MM.1S (cell line): ENCODE measurements around the gene IL1RAPL1.

Experiments
- DNase-seq: peaks from one replicate; pipeline ENCODE4 v3.0.0-alpha.2; 2015
- H2AFZ ChIP-seq: fragments of 300-600 bp; sonication (generic); 2 replicates; pipeline ENCODE4 v1.6.0; 2016; ENCODE audit warnings: antibody characterized with exemption, low read length
- H3F3A ChIP-seq: fragments of 300-600 bp; sonication (generic); 2 replicates; pipeline ENCODE4 v1.6.1; 2016; ENCODE audit warnings: mild to moderate bottlenecking, antibody characterized with exemption, low read length, moderate library complexity, mixed read lengths; ENCODE audit not compliant: insufficient read depth
- H3K27ac ChIP-seq: fragments of 300-600 bp; sonication (generic); 2 replicates; pipeline ENCODE4 v1.5.1; 2016; ENCODE audit warnings: mild to moderate bottlenecking, low read length
- H3K27me3 ChIP-seq: fragments of 300-600 bp; sonication (generic); replicated peaks from 2 replicates; pipeline ENCODE4 v1.6.0; 2016; ENCODE audit warnings: low read length; ENCODE audit not compliant: insufficient read depth
- H3K36me3 ChIP-seq: fragments of 300-600 bp; sonication (generic); replicated peaks from 2 replicates; pipeline ENCODE4 v1.6.1; 2016; ENCODE audit warnings: mild to moderate bottlenecking, low read length, mixed read lengths; ENCODE audit not compliant: insufficient read depth
- H3K4me1 ChIP-seq: fragments of 300-600 bp; sonication (generic); 2 replicates; pipeline ENCODE4 v1.6.1; 2016; ENCODE audit warnings: low read length, mixed read lengths
- H3K4me2 ChIP-seq: fragments of 300-600 bp; sonication (generic); 2 replicates; pipeline ENCODE4 v1.6.0; 2016; ENCODE audit warnings: low read depth, low read length
- H3K4me3 ChIP-seq: fragments of 300-600 bp; sonication (generic); 2 replicates; pipeline ENCODE4 v1.5.1; 2016; ENCODE audit warnings: low read length, mixed read lengths
- H3K79me2 ChIP-seq: fragments of 300-600 bp; sonication (generic); 2 replicates; pipeline ENCODE4 v1.6.1; 2016; ENCODE audit warnings: mixed run types, low read length, mixed read lengths
- H3K9ac ChIP-seq: fragments of 300-600 bp; sonication (generic); 2 replicates; pipeline ENCODE4 v1.6.1; 2016; ENCODE audit warnings: low read length, mixed read lengths
- H3K9me2 ChIP-seq: fragments of 300-600 bp; sonication (generic); replicated peaks from 2 replicates; pipeline ENCODE4 v1.6.1; 2016; ENCODE audit warnings: mild to moderate bottlenecking, low read length, mixed read lengths; ENCODE audit not compliant: insufficient read depth
- H3K9me3 ChIP-seq: fragments of 300-600 bp; sonication (generic); replicated peaks from 2 replicates; pipeline ENCODE4 v1.6.1; 2016; ENCODE audit warnings: mild to moderate bottlenecking, low read length, mixed read lengths; ENCODE audit not compliant: insufficient read depth
- H4K20me1 ChIP-seq: fragments of 300-600 bp; sonication (generic); 2 replicates; pipeline ENCODE4 v1.6.1; 2016; ENCODE audit warnings: mild to moderate bottlenecking, low read length, moderate library complexity, mixed read lengths; ENCODE audit not compliant: insufficient read depth
- CTCF ChIP-seq: fragments of 300-600 bp; sonication (generic); IDR thresholded peaks from 2 replicates; pipeline ENCODE4 v1.5.1; 2016; ENCODE audit warnings: antibody characterized with exemption, low read length, mixed read lengths
- EZH2 ChIP-seq: fragments of 300-600 bp; sonication (generic); optimal IDR thresholded peaks from 2 replicates; pipeline ENCODE3; 2017; ENCODE audit warnings: low read depth, mild to moderate bottlenecking, antibody characterized with exemption, low read length, mixed read lengths
- EZH2phosphoT487 ChIP-seq: fragments of 300-600 bp; sonication (generic); IDR thresholded peaks from 2 replicates; pipeline ENCODE4 v1.6.1; 2018; ENCODE audit warnings: antibody characterized with exemption, low read length

Gene IL1RAPL1

GRCh38 chrX:29798469-29798868 is 1211.2 kb downstream of the IL1RAPL1 start:
- no peak for TF ChIP-seq EZH2
- no peak for TF ChIP-seq EZH2phosphoT487
- no peak for TF ChIP-seq CTCF
- H3K9ac ChIP-seq: no peak overlapping the region
- H3K79me2 ChIP-seq: no peaks in the 10 kb centered on the region
- no peak overlapping the region for H3K4me3 ChIP-seq
- H3K9me3 ChIP-seq: no peaks in the 10 kb centered on the region
- no peaks in the 10 kb centered on the region for H3K27me3 ChIP-seq
- no peak overlapping the region for H3K4me2 ChIP-seq
- H3K36me3 ChIP-seq: no peaks in the 10 kb centered on the region
- no peak overlapping the region for H3K27ac ChIP-seq
- no peak for DNase-seq
- no peaks in the 10 kb centered on the region for H3F3A ChIP-seq
- no peaks in the 10 kb centered on the region for H3K9me2 ChIP-seq
- H2AFZ ChIP-seq: no peak overlapping the region
- no peaks in the 10 kb centered on the region for H3K4me1 ChIP-seq
- no peaks in the 10 kb centered on the region for H4K20me1 ChIP-seq

- H3K27me3 ChIP-seq: no peaks in the 10 kb centered on the region
- TF ChIP-seq CTCF: no peak
- no peak for TF ChIP-seq EZH2phosphoT487
- no peak for TF ChIP-seq EZH2
- H3F3A ChIP-seq: no peaks in the 10 kb centered on the region
- H3K36me3 ChIP-seq: no peaks in the 10 kb centered on the region
- H3K4me2 ChIP-seq: no peak overlapping the region
- DNase-seq: no peak
- H2AFZ ChIP-seq: no peak overlapping the region
- H3K27ac ChIP-seq: no peak overlapping the region
- H3K4me1 ChIP-seq: no peaks in the 10 kb centered on the region
- H3K9ac ChIP-seq: no peak overlapping the region
- no peak overlapping the region for H3K4me3 ChIP-seq
- no peaks in the 10 kb centered on the region for H3K9me2 ChIP-seq
- no peaks in the 10 kb centered on the region for H4K20me1 ChIP-seq
- H3K9me3 ChIP-seq: no peaks in the 10 kb centered on the region
- no peaks in the 10 kb centered on the region for H3K79me2 ChIP-seq
These were observed 1225.9 kb downstream of the IL1RAPL1 start for GRCh38 chrX:29813174-29813573.

- H3K4me3 ChIP-seq: no peak overlapping the region
- no peaks in the 10 kb centered on the region for H3K9me3 ChIP-seq
- no peak overlapping the region for H3K27ac ChIP-seq
- no peaks in the 10 kb centered on the region for H3K36me3 ChIP-seq
- no peak overlapping the region for H2AFZ ChIP-seq
- H3K9me2 ChIP-seq: no peaks in the 10 kb centered on the region
- H4K20me1 ChIP-seq: no peaks in the 10 kb centered on the region
- no peak overlapping the region for H3K4me2 ChIP-seq
- H3K4me1 ChIP-seq: no peaks in the 10 kb centered on the region
- H3K27me3 ChIP-seq: no peaks in the 10 kb centered on the region
- no peak overlapping the region for H3K9ac ChIP-seq
- H3K79me2 ChIP-seq: no peaks in the 10 kb centered on the region
- DNase-seq: no peak
- no peak for TF ChIP-seq CTCF
- no peak for TF ChIP-seq EZH2
- TF ChIP-seq EZH2phosphoT487: no peak
- H3F3A ChIP-seq: no peaks in the 10 kb centered on the region
These were observed 1237.1 kb downstream of the IL1RAPL1 start for GRCh38 chrX:29824176-29824906.
